AG09319 (cell line): Measurements from ENCODE around the gene SLC6A18.

Experiments
- DNase-seq: peaks from one replicate; pipeline ENCODE4 v3.0.0-alpha.2; 2010; ENCODE audit warnings: low read depth; ENCODE audit errors: extremely low read depth
- TF ChIP-seq, protein P1 (sequence below): IDR thresholded peaks from 2 replicates; pipeline ENCODE4 v1.5.1; 2011; ENCODE audit warnings: low read depth, mild to moderate bottlenecking, inconsistent platforms, low read length, moderate library complexity

The SLC6A18 gene

DNA sequence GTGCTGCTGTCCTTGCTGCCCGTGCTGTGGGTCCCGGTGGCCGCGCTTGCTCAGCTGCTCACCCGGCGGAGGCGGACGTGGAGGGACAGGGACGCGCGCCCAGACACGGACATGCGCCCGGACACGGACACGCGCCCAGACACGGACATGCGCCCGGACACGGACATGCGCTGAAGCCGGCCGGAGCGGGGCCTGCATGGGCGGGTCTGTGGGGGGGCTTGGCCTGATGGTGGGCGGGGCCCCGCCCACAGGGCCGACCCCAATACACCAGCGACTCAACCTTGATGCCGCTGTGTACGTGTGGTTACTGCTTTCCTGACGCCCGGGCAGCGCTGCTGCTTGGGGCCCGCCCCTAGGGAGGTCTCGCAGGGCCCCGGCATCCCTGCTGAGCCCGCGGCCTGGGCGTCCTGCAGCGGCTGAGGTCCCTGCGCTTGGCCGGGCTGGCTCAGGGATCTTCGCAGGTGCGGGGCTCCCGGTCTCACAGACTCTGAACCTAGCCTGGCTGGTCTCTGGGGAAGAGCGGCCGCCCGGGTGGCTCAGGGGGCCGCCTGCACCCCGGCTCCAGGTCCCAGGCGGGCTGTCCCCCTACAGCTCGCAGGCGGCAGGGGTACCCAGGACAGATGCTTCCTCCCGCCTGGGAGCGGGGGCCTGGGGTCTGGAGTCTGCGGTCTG lies 20.9 kb downstream of the SLC6A18 start:
- TF ChIP-seq, protein P1, sequence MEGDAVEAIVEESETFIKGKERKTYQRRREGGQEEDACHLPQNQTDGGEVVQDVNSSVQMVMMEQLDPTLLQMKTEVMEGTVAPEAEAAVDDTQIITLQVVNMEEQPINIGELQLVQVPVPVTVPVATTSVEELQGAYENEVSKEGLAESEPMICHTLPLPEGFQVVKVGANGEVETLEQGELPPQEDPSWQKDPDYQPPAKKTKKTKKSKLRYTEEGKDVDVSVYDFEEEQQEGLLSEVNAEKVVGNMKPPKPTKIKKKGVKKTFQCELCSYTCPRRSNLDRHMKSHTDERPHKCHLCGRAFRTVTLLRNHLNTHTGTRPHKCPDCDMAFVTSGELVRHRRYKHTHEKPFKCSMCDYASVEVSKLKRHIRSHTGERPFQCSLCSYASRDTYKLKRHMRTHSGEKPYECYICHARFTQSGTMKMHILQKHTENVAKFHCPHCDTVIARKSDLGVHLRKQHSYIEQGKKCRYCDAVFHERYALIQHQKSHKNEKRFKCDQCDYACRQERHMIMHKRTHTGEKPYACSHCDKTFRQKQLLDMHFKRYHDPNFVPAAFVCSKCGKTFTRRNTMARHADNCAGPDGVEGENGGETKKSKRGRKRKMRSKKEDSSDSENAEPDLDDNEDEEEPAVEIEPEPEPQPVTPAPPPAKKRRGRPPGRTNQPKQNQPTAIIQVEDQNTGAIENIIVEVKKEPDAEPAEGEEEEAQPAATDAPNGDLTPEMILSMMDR = no peak
- DNase-seq = no peak

DNA sequence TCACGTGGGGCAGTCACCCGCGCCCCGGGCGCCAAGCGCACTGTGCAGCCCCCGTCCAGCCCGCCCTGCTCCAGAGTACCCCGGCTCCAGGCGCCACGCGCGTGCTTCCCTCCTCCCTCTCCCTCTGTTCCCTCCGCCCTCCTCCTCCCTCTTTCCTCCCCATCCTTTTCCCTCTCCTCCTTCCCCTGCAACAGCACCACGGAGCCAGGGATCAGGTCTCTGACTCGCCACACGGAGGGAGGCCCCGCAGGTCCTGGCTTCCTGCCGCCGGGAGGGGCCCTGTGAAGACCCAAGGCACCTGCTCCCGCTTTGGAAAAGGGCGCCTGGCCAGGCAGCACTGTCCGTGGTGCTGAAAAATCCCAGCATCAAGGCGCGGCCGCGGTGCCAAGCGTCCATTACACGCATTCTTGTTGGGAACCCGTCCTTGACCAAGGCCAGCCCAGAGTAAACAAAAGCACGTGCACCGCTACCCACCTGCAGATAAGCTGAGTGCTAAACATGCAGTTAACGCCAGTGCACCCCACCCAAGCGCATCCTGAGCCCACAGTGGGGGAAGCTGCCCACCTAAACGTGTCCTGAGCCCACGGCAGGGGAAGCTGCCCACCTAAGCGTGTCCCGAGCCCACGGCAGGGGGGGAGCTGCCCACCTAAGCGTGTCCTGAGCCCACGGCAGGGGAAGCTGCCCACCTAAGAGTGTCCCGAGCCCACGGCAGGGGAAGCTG lies 21.7 kb downstream of the SLC6A18 start:
- TF ChIP-seq, protein P1 = no peak
- DNase-seq = no peak

DNA sequence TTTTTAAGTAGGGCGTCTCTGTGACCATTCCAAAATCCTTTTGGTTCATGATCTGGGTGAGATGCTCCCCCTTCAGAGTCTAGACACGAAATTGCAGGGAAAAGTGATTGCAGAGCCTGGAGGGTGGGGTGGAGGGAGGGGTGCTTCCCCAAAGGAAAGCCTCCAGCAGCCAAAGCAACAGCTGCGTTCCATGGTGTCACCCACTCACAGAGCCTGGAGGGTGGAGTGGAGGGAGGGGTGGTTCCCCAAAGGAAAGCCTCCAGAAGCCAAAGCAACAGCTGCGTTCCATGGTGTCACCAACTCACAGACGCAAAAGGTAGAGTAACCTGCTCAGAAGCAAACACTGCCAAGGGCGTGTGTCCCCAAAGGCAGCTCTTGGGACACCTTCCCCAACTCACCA lies 22.6 kb downstream of the SLC6A18 start:
- TF ChIP-seq, protein P1 = no peak
- no peak for DNase-seq

DNA sequence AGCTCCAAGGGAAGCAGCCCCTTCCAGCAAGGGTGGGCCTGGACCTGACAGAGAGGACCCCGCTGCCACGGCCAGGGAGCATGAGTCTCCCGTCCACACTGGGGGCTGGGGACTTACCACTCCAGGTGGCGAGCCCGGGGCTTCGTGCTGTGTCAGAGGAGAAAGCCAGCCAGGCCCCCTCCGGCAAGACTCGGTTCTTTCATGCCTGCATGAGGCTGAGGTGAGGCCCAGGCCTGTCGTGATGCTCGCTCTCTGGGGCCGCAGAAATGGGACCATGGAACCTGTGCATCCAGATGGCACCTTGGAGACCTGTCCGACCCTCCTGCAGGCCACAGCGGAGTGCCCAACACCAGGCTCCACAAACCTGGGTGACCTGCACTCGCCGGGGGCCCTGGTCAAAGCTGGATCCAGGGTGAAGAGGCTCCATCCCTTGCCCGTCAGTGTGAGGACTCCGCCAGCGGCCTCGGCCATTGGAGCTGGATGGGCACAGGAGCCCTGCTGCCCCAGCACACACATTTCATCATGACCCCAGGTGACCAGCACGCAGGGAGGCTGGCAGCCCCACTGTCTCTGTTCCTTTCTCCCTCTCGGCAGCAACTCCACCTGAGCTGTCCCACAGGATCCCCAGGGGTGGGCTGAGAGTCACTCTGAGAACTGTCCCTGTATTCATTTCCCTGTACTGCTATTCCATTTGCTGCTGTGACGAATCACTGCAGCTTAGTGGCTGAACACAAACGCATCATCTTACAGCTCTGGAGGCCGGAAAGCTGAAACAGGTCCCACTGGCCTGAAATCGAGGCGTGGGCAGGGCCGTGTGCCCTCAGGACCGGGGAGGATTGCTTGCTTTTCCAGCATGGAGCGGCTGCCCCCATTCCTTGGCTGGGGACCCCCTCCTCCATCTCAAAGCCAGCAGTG lies 24.4 kb downstream of the SLC6A18 start:
- no peak for DNase-seq
- TF ChIP-seq, protein P1 = no peak

DNA sequence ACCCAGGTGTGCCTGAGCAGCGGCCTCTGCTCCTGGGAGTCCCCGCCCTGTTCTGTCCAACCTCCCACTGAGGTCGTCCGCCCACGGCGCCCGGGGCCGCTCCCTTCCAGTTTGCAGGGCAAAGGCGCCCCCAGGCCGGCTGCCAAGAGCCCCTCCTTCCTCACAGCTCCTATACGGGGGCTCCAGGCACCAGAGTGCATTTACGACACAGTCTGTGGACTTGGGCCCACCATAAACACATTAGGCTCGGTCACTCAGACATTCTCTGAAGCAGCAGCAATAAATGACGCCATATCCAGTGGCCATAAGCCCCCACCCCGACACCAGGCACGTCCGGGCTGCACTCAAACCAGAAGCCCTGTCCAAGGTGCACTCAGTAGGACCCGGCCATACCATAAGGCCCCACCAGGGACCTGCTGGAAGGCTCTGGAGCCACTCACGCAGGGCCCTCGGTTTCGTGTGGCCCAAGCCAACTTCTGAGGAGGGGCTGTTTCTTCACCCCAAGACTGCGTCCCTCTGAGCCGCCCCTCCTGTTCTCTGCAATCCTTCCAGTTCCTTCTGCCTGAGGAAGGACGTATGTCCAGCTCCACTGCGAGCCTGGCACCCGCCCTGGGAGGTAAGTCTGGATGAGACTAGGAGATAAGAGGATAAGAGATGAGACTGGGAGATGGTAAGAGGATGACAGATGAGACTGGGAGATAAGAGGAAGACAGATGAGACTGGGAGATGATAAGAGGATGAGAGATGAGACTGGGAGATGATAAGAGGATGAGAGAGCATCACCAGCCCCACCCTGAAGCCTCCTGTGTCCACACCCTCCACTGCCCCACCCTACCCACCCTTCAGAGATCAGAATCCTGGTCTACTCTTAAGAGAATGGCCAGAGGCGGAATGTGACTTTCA lies 26.7 kb downstream of the SLC6A18 start:
- no peak for DNase-seq
- TF ChIP-seq, protein P1 = no peak

DNA sequence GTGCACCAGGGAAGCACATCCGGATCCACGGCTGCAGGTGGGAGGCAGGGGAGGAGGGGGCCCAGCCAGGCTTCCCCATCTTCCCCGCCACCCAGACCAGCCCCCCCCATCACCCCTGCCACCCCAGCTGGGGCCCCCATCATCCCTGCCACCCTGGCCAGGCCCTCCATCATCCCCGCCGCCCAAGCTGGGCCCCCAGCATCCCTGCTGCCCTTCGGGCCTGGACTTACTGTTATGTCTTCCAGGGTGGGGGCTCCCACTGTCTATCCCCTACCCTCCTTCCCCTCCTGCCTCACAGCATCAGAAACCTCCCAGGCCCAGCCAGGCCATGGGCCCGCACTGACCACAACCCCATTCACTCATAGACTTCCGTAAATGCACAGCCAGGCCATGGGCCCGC lies 27.5 kb downstream of the SLC6A18 start:
- TF ChIP-seq, protein P1 = no peak
- no peak for DNase-seq
